A673 (cell line): ENCODE results near the gene MTR. TPM values are rescaled to one million over a fixed set of nuclear protein-coding genes. Genes with fewer than 3 reads are reported as not detected.

Experiments used
- BruUV-seq: library from RNA; stranded (reverse); fragments of 400-500 nt; replicated peaks from 2 replicates; lab custom pipeline; 2021; lab: Mats Ljungman, UMichigan
- CTCF ChIA-PET: fragments of 300-600 bp; sonication (Branson Sonifier 250); formaldehyde crosslinking; loops from one replicate; lab custom pipeline; 2022; ENCODE audit warnings: antibody characterized with exemption; lab: Charles Lee
- POLR2A ChIA-PET: fragments of 300-600 bp; sonication (Branson Sonifier 250); formaldehyde crosslinking; loops from one replicate; lab custom pipeline; 2022; ENCODE audit warnings: antibody characterized with exemption; ENCODE audit not compliant: low non-redundant PET; lab: Charles Lee
- DNase-seq: peaks from one replicate; pipeline ENCODE4 v3.0.0-alpha.2; 2015; ENCODE audit warnings: low spot score
- H3K27ac ChIP-seq: fragments of 200-600 bp; sonication (generic); 2 replicates; pipeline ENCODE4 v1.5.1; 2016; ENCODE audit warnings: mixed run types, low read depth, mild to moderate bottlenecking, mixed read lengths, antibody characterized with exemption, low read length; ENCODE audit not compliant: poor library complexity, severe bottlenecking
- H3K27me3 ChIP-seq: fragments of 200-600 bp; sonication (generic); replicated peaks from 2 replicates; pipeline ENCODE4 v1.6.1; 2017; ENCODE audit warnings: mixed run types, low read depth, mild to moderate bottlenecking, mixed read lengths, antibody characterized with exemption, low read length; ENCODE audit not compliant: insufficient read depth, poor library complexity
- H3K36me3 ChIP-seq: fragments of 200-600 bp; sonication (generic); 2 replicates; pipeline ENCODE4 v1.6.1; 2016; ENCODE audit warnings: mixed run types, mild to moderate bottlenecking, mixed read lengths, antibody characterized with exemption, low read length; ENCODE audit not compliant: insufficient read depth, poor library complexity, severe bottlenecking
- H3K4me1 ChIP-seq: fragments of 200-600 bp; sonication (generic); 2 replicates; pipeline ENCODE4 v1.6.1; 2017; ENCODE audit warnings: mixed run types, mild to moderate bottlenecking, mixed read lengths, antibody characterized with exemption, low read length; ENCODE audit not compliant: insufficient read depth, poor library complexity, severe bottlenecking
- H3K4me3 ChIP-seq: fragments of 200-600 bp; sonication (generic); 2 replicates; pipeline ENCODE4 v1.5.1; 2016; ENCODE audit warnings: low read depth, mixed run types, mild to moderate bottlenecking, mixed read lengths, low read length; ENCODE audit not compliant: poor library complexity, severe bottlenecking
- H3K9me3 ChIP-seq: fragments of 200-600 bp; sonication (generic); 2 replicates; pipeline ENCODE4 v1.6.1; 2016; ENCODE audit warnings: mixed run types, low read depth, mild to moderate bottlenecking, mixed read lengths, antibody characterized with exemption, low read length; ENCODE audit not compliant: poor library complexity, severe bottlenecking
- EZH2 ChIP-seq: fragments of 200-600 bp; sonication (generic); IDR thresholded peaks from 2 replicates; pipeline ENCODE4 v1.6.1; 2017; ENCODE audit warnings: borderline replicate concordance, low read depth, mild to moderate bottlenecking, mixed read lengths, antibody characterized with exemption, low read length; ENCODE audit not compliant: poor library complexity, severe bottlenecking
- intact Hi-C: fragments of 100-400 bp; cut with micrococcal nuclease; formaldehyde crosslinking; loops from one replicate; pipeline ENCODE4 v1.10.0; 2022; ENCODE audit not compliant: unreplicated experiment
- total RNA-seq: library from RNA; stranded (reverse); gene quantifications from 2 replicates; pipeline ENCODE4 v1.2.3, GENCODE V29; 2021
- TF ChIP-seq, protein P1 (sequence below): fragments of 300-800, 200-600 bp; sonication (generic); conservative IDR thresholded peaks from 2 replicates; pipeline ENCODE4 v1.5.1; 2017; ENCODE audit warnings: low read depth, mild to moderate bottlenecking, antibody characterized with exemption, low read length, moderate library complexity, mixed read lengths

The MTR gene
- total RNA-seq, 1 experiment from 2014 or later, result 36.0 TPM

- Histone ChIP-seq H3K4me3 (no peak overlapping the region), H3K27me3 (no peaks in the 10 kb centered on the region), H3K36me3 (peaks cover 69% of the 10 kb centered on the region), H3K27ac (no peak overlapping the region), H3K4me1 (no peaks in the 10 kb centered on the region), H3K9me3 (no peaks in the 10 kb centered on the region)
- intact Hi-C loops, result no loop called here
- no TSS peak for BruUV-seq
- TF ChIP-seq EZH2, result no peak
- TF ChIP-seq, protein P1, sequence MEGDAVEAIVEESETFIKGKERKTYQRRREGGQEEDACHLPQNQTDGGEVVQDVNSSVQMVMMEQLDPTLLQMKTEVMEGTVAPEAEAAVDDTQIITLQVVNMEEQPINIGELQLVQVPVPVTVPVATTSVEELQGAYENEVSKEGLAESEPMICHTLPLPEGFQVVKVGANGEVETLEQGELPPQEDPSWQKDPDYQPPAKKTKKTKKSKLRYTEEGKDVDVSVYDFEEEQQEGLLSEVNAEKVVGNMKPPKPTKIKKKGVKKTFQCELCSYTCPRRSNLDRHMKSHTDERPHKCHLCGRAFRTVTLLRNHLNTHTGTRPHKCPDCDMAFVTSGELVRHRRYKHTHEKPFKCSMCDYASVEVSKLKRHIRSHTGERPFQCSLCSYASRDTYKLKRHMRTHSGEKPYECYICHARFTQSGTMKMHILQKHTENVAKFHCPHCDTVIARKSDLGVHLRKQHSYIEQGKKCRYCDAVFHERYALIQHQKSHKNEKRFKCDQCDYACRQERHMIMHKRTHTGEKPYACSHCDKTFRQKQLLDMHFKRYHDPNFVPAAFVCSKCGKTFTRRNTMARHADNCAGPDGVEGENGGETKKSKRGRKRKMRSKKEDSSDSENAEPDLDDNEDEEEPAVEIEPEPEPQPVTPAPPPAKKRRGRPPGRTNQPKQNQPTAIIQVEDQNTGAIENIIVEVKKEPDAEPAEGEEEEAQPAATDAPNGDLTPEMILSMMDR, result no peak
- ChIA-PET POLR2A (no interaction called here), CTCF (no interaction called here)
- no peak for DNase-seq
These were observed 32.7 kb upstream of the MTR start for GRCh38 chr1:236762410-236762809.

GRCh38 chr1:236765831-236766230 is 29.3 kb upstream of the MTR start:
- intact Hi-C loops, result no loop called here
- Histone ChIP-seq H3K36me3 (peaks cover 41% of the 10 kb centered on the region), H3K9me3 (no peaks in the 10 kb centered on the region), H3K4me1 (no peaks in the 10 kb centered on the region), H3K27me3 (no peaks in the 10 kb centered on the region), H3K4me3 (no peak overlapping the region), H3K27ac (no peak overlapping the region)
- no peak for DNase-seq
- ChIA-PET POLR2A (no interaction called here), CTCF (no interaction called here)
- TF ChIP-seq, protein P1, result no peak
- no peak for TF ChIP-seq EZH2
- no TSS peak for BruUV-seq

DNA sequence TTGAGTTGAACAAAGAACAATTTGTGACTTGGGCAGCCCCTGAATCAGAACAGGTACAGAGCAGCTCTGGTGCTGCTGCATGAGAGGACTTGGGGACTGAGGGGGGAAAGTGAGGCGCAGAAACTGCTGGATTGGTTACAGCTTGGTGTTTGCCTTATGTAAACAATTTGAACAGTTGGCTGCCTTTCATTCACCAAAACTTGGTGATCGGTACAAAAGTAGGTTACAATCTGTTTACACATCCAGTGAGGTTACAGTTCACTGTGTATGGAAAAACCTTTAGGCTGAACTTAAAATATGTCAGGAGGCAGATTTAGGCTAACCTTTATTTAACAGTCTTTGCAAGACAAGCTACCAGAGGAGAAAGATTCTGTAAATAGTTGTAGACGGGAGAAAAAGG is 28.6 kb upstream of the MTR start:
- ChIA-PET CTCF (no interaction called here), POLR2A (no interaction called here)
- no peaks in the 10 kb centered on the region for H3K4me1 ChIP-seq
- BruUV-seq, result no TSS peak
- no peak overlapping the region for H3K27ac ChIP-seq
- intact Hi-C loops, result no loop called here
- H3K36me3 ChIP-seq, result peaks cover 34% of the 10 kb centered on the region
- DNase-seq, result no peak
- H3K27me3 ChIP-seq, result no peaks in the 10 kb centered on the region
- no peak for TF ChIP-seq EZH2
- TF ChIP-seq, protein P1, result no peak
- H3K4me3 ChIP-seq, result no peak overlapping the region
- no peaks in the 10 kb centered on the region for H3K9me3 ChIP-seq
